ENCODE results near the gene CHTF8.

Gene CHTF8

GRCh38 chr16:69084289-69084688, 48.1 kb downstream of the CHTF8 start:
- no peak for DNase-seq

- no peak for DNase-seq
Measured at GRCh38 chr16:69083306-69083941, 49.0 kb downstream of the CHTF8 start.

- DNase-seq, result no peak
Measured at GRCh38 chr16:69079697-69080096, 52.7 kb downstream of the CHTF8 start.

GRCh38 chr16:69078073-69078472, 54.3 kb downstream of the CHTF8 start:
- DNase-seq, result no peak

GRCh38 chr16:69077251-69077650, 55.1 kb downstream of the CHTF8 start:
- DNase-seq, result no peak

- DNase-seq, result no peak
Measured at GRCh38 chr16:69073181-69073702, 59.1 kb downstream of the CHTF8 start.

- no peak for DNase-seq
Measured at GRCh38 chr16:69072640-69072974, 59.8 kb downstream of the CHTF8 start.

GRCh38 chr16:69071036-69071435, 61.4 kb downstream of the CHTF8 start:
- no peak for DNase-seq

GRCh38 chr16:69069504-69069903, 62.9 kb downstream of the CHTF8 start:
- DNase-seq, result no peak

All from NCI-H1417 treated with DMSO at 0.1 percent for 48 hours (cell line).